ENCODE measurements around the gene RNF112. TPM values are rescaled to one million over a fixed set of nuclear protein-coding genes. Genes with fewer than 3 reads are reported as not detected.

RNF112 gene
- total RNA-seq, 1 experiment from 2014 or later: 0.81 TPM

DNA sequence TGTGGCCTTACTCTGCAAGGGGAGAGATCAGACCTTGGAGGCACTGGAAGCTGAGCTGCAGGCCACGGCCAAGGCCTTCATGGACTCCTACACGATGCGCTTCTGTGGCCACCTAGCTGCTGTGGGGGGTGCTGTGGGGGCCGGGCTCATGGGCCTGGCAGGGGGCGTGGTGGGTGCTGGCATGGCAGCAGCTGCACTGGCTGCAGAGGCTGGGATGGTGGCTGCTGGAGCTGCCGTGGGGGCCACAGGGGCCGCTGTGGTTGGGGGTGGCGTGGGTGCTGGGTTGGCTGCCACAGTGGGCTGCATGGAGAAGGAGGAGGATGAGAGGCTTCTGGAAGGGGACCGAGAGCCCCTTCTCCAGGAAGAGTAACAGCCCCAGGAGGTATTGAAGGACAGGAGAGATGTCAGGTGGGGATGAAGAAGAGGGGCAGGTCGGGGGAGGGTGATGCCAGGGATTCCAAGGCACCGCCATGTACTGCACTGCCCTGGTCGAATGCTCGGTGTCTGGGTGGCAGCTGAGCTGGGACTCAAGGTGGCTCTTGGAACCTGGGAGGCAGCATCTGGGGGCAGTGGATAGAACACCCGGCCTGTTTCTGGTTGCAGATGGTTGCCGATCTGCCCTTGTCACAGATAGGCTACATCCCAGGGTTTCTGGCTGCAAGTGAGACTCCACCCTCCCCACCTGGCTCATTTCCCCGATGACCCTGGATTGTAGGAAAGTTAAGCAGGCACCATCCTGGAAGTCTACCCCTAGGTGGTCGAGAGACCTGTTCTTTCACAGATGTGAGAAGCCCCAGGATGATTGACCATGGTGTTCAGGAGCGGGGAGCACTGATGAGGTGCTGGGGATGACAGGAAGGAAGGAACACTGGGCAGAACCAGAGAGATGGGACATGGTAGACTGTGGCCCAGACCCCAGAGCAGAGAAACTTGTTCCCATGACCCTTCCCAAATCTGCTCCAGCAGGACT is 5.1 kb downstream of the RNF112 start:
- H3K79me2 ChIP-seq (ENCODE audit: insufficient read depth, low read length): no peaks in the 10 kb centered on the region
- H3T11ph ChIP-seq (ENCODE audit: low read length): no peak overlapping the region
- H4K8ac ChIP-seq (replicated peaks; ENCODE audit: insufficient read length, low read depth, low read length): no peak overlapping the region
- H3K27ac ChIP-seq (ENCODE audit: insufficient read length, low read depth, low read length): no peak overlapping the region
- WGBS (ENCODE audit: extremely low coverage, insufficient read length, low lambda C conversion rate): no CpG with 5 or more reads among the region's 18 CpGs
- H2BK5ac ChIP-seq (ENCODE audit: insufficient read length, low read length): no peak overlapping the region
- H3K79me1 ChIP-seq (ENCODE audit: insufficient read depth, low read depth, low read length, poor library complexity, severe bottlenecking): no peaks in the 10 kb centered on the region
- no peak overlapping the region for H3K4ac ChIP-seq (ENCODE audit: low read depth, low read length)
- H2BK12ac ChIP-seq (ENCODE audit: insufficient read length, low read depth, low read length): no peak overlapping the region
- H3K9me3 Mint-ChIP-seq: no peaks in the 10 kb centered on the region
- H3K23me2 ChIP-seq (ENCODE audit: insufficient read length, low read depth, low read length, poor library complexity, severe bottlenecking): no peaks in the 10 kb centered on the region
- no peak overlapping the region for H2AFZ ChIP-seq (ENCODE audit: low read length)
- H3K27me3 ChIP-seq (ENCODE audit: insufficient read depth, low read length): no peaks in the 10 kb centered on the region
- H3K18ac ChIP-seq (ENCODE audit: insufficient read length, low read depth, low read length): no peak overlapping the region
- no peaks in the 10 kb centered on the region for H3K9me3 ChIP-seq (ENCODE audit: control insufficient read depth, low read depth, low read length)
- H3K27me3 Mint-ChIP-seq (ENCODE audit: low read depth): peaks cover 7% of the 10 kb centered on the region
- H3K23ac ChIP-seq (ENCODE audit: insufficient read length, low read depth, low read length): no peak overlapping the region
- H4K20me1 ChIP-seq (ENCODE audit: control insufficient read depth, insufficient read depth, insufficient read length): no peaks in the 10 kb centered on the region
- H4K91ac ChIP-seq (ENCODE audit: insufficient read length, low read depth, low read length): no peak overlapping the region
- no peak overlapping the region for H2BK120ac ChIP-seq (ENCODE audit: low read depth, low read length, poor library complexity, severe bottlenecking)
- no peak overlapping the region for H4K5ac ChIP-seq (ENCODE audit: insufficient read length, low read depth, low read length)
- no peak overlapping the region for H2AK5ac ChIP-seq (ENCODE audit: insufficient read length, low read length)
- H3K4me2 ChIP-seq (ENCODE audit: insufficient read depth, insufficient read length, low read length): no peak overlapping the region
- DNase-seq: no peak
- no peak overlapping the region for H3K27ac Mint-ChIP-seq
- H2BK20ac ChIP-seq (ENCODE audit: low read depth, low read length, poor library complexity, severe bottlenecking): no peak overlapping the region
- no peak overlapping the region for H3K4me3 Mint-ChIP-seq
- no peaks in the 10 kb centered on the region for H3K4me1 ChIP-seq (ENCODE audit: insufficient read depth, low read length)
- TF ChIP-seq, protein P1, sequence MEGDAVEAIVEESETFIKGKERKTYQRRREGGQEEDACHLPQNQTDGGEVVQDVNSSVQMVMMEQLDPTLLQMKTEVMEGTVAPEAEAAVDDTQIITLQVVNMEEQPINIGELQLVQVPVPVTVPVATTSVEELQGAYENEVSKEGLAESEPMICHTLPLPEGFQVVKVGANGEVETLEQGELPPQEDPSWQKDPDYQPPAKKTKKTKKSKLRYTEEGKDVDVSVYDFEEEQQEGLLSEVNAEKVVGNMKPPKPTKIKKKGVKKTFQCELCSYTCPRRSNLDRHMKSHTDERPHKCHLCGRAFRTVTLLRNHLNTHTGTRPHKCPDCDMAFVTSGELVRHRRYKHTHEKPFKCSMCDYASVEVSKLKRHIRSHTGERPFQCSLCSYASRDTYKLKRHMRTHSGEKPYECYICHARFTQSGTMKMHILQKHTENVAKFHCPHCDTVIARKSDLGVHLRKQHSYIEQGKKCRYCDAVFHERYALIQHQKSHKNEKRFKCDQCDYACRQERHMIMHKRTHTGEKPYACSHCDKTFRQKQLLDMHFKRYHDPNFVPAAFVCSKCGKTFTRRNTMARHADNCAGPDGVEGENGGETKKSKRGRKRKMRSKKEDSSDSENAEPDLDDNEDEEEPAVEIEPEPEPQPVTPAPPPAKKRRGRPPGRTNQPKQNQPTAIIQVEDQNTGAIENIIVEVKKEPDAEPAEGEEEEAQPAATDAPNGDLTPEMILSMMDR (conservative IDR thresholded peaks at IDR 0.05): no peak
- H2BK15ac ChIP-seq (ENCODE audit: low read depth, low read length): no peak overlapping the region; the same call in 1 of the 2 replicates
- H3K4me1 Mint-ChIP-seq: peaks cover 4 to 23% of the 10 kb centered on the region in 2 experiments
- H3K56ac ChIP-seq (ENCODE audit: insufficient read length, low read depth, low read length): no peak overlapping the region
- H3K36me3 Mint-ChIP-seq (ENCODE audit: insufficient read depth in 1 of 3, low read depth in 3 of 3): no peaks in the 10 kb centered on the region
- H3K9ac ChIP-seq (ENCODE audit: extremely low read depth, insufficient read length, low read length): no peak overlapping the region
- H3K14ac ChIP-seq (ENCODE audit: insufficient read depth, low read length): no peak overlapping the region

Data from H9 (cell line).